Stimulated activated naive CD4-positive, alpha-beta T cell (primary cell): ENCODE data around the gene ING5.

Experiments
- DNase-seq, 6 experiments: peaks; one replicate each; lab custom pipeline; 2025; lab: John Stamatoyannopoulos, UW

Gene ING5

DNA sequence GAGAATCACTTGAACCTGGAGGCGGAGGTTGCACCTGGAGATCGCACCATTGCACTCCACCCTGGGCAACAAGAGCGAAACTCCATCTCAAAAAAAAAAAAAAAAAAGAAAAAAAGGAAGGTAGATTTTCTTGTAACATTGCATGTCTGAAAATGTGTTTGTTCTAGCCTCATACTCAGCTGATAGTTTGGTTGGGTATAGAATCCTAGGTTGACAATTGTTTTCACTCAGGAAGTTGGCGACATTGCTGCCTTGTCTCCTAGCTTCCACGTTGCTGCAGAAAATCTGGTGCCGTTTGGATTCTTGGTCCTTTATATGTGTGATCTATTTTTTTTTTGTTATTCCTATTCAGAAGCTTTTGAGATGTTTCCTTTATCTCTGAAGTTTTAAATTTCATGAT is 4.7 kb downstream of the ING5 start:
- no peak for DNase-seq

DNA sequence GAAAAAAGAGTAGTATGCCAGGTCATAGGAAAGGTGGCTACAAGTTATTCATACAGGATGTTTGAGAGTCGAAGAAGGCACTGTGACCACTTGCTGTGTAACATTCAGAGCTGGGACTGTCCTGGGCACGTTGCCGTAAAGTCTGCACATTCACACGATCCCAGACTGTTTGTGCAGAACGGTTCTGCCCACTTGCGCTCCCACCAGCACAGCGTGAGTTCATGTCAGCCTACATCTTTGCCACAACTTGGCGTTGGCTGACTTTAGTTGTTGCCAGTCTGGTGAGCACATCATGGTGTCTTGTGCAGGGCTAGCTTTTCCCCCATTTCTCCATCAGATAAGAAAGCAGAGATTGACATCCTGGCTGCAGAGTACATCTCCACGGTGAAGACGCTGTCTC is 7.0 kb downstream of the ING5 start:
- no peak for DNase-seq

- no peak for DNase-seq
Measured at GRCh38 chr2:241719093-241719492, 17.3 kb downstream of the ING5 start.

- no peak for DNase-seq
Measured at GRCh38 chr2:241720099-241720498, 18.3 kb downstream of the ING5 start.

DNA sequence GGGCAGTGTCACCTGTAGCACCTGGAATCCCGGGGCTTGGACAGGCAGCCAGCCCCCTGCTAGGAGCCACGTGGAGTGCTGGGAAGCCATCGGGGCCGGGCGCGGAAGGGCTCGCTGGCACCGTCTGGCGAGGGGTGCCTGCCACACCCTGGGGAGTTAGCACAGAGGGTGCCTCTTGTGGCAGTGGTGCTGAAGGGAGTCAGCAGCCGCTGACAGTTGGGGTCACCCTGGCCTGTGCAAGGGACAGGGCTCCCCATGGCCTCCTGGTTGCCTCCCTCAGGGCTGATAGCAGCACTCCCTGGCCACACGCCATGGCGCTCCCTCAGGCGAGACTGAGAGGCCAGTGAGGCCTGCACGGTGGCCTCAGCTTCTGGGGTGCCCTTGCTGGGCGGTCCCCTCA is 18.7 kb downstream of the ING5 start:
- DNase-seq: no peak

- DNase-seq: no peak
Measured at GRCh38 chr2:241721852-241722251, 20.0 kb downstream of the ING5 start.

GRCh38 chr2:241722896-241723454 is 21.1 kb downstream of the ING5 start:
- DNase-seq: no peak

DNA sequence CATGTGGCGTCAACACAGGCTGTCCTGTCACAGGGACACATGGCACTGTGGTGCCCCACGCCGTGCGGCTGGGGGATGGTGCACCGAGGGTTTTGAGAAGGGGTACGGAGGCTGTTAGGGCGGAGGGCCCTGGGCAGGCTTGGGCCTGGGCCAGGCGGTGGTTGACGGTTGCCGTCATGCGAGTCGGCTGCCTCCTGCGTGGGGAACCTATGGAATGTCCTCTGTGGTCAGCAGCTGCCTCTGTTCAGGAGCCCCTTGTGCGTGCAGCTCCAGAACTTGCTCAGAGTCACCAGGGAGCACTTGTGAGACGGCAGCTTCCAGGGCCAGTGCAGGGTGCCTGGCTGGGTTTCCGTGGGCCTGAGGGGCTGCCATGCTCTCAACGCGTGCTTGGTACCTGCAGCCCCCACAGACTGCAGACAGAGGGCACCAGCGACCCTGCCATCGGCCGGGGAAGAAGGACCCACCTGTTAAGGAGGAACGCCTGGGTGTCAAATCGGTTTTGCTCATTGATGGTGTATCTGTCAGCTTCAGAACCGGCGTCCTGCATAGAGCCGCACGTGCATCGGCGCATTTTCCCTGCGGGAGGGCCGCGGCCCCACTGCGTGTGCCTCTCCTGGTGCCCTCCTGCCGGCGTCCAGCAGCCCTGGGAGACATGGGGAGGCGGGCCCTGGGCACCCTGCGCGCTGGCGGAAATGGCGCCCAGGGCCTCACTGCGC is 22.6 kb downstream of the ING5 start:
- peak in 3 of 6 experiments; percentile 4 to 13 (median 8) for DNase-seq

GRCh38 chr2:241724975-241725870 is 23.4 kb downstream of the ING5 start:
- no peak for DNase-seq

- no peak for DNase-seq
Measured at GRCh38 chr2:241726459-241726858, 24.6 kb downstream of the ING5 start.

DNA sequence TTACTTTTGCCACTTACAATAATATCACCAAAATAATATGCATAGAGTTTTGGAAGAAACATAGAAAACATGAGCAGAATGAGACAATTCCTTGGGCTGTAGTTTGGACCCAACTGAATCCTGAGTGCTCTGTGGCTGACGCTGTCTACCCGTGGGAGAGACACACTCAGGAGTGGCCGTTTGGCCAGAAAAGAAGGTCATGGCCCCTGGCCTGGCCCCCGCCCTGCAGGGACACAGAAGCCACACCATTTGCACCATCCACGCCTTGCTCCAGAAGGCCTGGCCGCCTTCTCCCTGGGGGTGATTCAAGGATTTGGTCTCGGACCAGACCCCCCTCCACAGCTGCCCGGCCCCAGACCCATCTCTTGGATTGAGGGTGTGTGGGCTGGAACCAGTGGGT is 26.2 kb downstream of the ING5 start:
- no peak for DNase-seq

DNA sequence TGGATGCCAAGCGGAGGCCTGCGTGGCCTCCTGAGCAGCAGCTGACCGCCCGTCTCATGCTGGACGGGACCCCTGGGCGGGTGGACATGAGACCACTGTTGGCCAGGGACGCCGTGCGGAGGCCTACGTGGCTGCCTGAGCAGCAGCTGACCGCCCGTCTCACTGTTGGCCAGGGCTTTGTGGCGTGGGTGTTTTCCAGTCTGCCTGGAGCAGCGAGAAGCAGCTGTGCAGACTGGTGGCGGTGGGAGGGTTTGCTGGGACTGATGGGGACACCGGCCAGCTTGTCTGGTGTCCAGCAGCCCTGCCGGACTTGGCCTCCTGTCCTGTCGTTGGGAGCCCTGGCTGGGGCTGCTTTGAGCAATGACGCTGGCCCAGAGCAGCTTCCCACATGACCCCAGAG is 26.8 kb downstream of the ING5 start:
- DNase-seq: no peak

DNA sequence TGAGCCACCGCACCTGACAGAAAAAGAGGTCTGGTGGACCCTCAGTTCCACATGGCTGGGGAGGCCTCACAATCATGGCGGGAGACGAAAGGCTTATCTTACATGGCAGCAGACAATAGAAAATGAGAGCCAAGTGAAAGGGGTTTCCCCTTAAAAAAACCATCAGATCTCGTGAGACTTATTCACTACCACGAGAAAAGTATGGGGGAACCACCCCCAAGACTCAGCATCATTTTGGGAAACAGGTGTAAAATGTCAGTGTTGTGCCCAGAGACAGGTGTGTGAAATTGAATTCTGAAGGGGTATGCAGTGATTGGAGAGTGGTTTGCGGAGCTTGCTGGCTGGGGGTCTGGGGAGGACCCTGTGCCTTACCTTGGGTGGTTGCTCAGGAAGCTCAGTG is 28.0 kb downstream of the ING5 start:
- no peak for DNase-seq

DNA sequence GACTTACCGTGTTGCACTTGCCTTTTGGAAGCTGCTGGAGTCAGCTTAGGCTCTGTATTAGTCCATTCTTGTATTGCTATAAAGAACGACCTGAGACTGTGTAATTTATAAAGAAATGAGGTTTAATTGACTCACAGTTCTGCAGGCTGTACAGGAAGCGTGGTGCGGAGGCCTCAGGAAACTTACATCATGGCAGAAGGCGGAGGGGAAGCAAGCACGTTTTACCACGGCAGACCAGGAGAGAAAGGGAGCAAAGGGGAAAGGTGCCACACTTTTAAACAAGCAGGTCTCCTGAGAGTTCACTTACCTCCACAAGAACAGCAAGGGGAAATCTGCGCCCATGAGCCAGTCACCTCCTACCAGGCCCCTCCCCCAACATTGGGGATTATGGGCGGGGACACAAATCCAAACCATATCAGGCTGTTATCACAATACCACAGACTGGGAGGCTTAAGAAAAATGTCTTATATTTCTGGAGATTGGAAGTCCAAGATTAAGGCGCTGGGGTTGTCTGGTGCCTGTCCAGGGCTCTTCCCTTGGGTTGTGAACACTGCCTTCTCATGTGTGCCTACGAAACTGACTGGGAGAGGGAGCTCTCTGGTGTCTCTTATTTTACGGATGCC is 28.9 kb downstream of the ING5 start:
- DNase-seq: no peak

DNA sequence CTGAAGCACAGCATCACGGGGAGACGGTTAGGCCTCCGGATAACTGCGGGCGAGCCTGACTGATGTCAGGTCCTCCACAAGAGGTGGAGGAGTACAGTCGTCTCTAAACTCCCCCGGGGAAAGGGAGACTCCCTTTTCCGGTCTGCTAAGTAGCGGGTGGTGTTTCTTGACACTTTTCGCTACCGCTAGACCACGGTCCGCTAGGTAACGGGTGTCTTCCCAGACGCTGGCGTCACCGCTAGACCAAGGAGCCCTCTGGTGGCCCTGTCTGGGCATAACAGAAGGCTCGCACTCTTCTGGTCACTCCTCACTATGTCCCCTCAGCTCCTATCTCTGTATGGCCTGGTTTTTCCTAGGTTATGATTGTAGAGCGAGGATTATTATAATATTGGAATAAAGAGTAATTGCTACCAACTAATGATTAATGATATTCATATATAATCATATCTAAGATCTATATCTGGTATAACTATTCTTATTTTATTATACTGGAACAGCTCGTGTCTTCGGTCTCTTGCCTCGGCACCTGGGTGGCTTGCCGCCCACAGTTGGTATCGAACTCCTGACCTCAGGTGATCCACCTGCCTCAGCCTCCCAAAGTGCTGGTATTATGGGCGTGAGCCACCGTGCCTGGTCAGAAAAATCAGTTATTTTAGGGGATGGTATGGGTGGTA is 30.8 kb downstream of the ING5 start:
- peak in 5 of 6 experiments; percentile 3 to 46 (median 43) for DNase-seq

DNA sequence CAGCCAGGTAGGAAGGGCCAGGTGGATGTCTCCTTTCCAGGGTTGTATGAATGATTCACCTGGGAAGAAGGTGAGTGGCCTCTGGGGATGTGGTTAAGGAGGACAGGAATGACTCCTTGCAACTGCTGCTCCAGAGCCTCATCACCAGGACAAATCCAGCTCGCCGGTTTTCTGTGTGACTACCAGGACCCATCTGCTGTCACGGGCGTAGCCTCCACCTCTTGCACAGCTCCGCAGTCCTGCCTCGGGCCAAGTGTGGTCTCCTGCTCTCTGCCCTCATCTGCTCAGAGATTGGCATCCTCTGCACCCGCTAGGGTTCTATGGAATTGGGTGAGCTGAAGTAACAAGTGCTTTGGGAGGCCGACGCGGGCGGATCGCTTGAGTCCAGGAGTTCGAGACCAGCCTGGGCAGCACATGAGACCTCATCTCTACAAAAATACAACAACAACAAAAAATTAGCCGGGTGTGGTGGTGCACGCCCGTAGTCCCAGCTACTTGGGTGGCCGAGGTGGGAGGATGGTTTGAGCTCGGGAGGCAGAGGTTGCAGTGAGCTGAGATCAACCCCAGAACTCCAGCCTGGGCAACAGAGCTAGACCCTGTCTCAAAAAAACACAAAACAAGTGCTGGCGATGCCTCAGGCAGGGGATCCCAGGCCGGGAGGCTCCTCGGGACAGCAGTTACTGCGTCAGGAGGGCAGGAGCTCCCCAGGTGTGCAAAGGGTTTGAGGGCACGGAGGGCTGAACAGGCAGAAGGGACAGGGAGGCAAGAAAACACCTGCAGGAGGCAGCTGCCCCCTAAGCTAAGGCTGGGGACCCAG is 31.8 kb downstream of the ING5 start:
- no peak for DNase-seq

DNA sequence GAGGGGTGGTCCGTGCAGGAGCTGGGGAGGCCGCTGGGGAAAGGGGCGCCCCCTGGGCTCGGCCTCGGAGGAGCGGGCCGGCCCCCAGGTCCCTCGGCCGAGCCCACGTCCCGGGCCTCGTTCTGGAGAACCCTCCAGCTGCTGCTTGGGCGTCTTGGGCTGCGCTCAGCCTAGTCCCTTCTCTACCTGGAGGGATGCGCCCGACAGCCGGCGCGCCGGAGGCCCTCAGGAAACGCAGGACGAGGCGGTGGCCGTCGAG is 32.3 kb downstream of the ING5 start:
- no peak for DNase-seq

- DNase-seq: peak; percentile 82 to 98 (median 93)
Measured at GRCh38 chr2:241734467-241735208, 32.8 kb downstream of the ING5 start, which contains the start of gene D2HGDH. Gene D2HGDH, plus strand, starts transcription at chr2:241734630. Its CDS starts 595 bp downstream, at chr2:241735225.

- DNase-seq: no peak
Measured at GRCh38 chr2:241736111-241736510, 34.3 kb downstream of the ING5 start.

- no peak for DNase-seq
Measured at GRCh38 chr2:241738040-241738686, 36.3 kb downstream of the ING5 start.
